NCI-H1930 (cell line): ENCODE data around the gene AGPAT2.

Experiments used
- DNase-seq, 2 experiments: peaks; one replicate each; lab custom pipeline; 2025; lab: John Stamatoyannopoulos, UW

The AGPAT2 gene

GRCh38 chr9:136625101-136626065, 61.9 kb downstream of the AGPAT2 start:
- DNase-seq, result no peak

- DNase-seq, result no peak
Measured at GRCh38 chr9:136624184-136624951, 62.9 kb downstream of the AGPAT2 start.

GRCh38 chr9:136623842-136624183, 63.4 kb downstream of the AGPAT2 start:
- no peak for DNase-seq
